ENCODE results near the gene FTCD.
A peak's percentile ranks its signal among the peaks of the same experiment; 100 is the strongest.
"Not testable (repeated sequence)": the region's sequence is repeated elsewhere in the genome, so short reads cannot be mapped to it uniquely, and the experiment has no call there.

FTCD gene

DNA sequence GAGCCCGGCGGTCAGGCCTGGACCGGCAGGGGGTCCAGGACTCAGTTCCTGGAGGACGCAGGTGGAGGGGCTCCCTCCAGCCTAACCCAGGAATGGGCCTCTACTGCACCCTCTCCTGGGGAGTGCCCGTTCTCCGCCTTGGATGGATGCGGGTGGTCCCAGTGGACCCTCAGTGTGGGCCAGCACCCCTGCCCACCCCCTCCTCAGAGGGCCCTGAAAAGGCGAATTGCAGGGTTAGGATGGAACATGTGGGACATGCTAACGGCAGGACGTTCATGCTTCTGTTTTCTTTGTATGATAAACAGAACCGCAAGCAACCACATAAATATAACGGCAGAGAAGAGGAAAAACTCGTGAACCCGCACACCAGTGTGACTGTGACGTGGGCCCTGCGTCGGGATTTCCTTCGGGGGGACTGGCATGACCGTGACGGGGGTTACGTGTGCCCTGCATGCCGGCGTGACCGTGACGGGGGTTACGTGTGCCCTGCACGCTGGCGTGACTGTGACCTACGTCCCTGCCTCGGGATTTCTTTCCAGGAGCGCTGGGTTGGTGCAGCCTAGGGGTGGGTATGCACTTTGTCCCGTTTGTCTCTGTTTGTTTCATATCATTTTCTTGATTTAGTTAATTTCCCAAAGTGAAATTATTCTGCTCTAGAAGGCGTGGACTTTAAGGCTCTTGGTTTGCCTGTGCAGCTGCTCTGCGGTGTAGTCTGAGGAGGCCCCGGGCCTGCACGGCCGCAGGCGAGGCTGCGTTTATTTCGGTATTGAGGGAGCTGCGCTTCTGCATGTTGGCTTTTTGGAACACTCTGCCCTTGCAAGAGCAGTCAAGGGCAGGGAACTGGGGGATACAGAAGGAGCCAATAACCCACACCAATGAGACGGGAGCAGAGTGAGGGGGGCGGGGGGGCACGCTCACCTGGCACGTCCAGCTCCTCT, 3.1 kb downstream of the FTCD start:
- DNase-seq: no peak

DNA sequence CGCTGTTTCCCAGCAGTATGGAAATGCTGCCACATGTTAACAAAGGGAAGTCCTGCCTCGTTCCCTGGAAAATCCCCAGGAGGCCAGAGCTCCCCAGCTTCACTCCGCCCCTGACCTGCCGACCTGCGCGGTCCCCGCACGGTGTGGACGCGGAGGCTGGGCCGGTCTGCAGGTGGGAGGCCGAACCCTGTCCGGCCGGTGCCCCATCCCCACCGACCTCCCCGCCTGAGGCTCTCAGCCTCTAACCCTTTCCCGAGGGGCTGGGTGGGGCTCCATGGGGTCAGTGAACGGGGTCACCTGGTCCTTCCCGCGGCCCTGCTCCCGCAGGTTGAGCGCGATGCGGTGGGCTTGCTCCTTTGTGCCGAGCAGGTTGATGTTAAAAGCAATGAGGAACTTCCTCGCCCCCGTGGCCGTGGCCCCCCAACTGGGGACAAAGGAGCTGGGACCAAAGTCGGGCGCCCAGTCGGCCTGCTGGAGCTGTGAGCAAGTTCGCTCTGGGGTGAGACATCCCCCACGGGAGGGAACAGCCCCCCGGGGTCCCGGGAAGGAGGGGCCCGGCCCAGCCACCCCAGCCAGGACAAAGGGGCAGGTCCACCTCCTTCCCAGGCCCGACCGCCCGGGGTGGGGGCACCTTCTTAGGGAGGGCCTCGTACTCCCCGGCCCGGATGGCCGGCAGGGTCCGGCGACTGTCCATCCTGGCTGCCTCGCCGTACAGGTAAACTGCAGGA, 4.0 kb downstream of the FTCD start:
- no peak for DNase-seq

DNA sequence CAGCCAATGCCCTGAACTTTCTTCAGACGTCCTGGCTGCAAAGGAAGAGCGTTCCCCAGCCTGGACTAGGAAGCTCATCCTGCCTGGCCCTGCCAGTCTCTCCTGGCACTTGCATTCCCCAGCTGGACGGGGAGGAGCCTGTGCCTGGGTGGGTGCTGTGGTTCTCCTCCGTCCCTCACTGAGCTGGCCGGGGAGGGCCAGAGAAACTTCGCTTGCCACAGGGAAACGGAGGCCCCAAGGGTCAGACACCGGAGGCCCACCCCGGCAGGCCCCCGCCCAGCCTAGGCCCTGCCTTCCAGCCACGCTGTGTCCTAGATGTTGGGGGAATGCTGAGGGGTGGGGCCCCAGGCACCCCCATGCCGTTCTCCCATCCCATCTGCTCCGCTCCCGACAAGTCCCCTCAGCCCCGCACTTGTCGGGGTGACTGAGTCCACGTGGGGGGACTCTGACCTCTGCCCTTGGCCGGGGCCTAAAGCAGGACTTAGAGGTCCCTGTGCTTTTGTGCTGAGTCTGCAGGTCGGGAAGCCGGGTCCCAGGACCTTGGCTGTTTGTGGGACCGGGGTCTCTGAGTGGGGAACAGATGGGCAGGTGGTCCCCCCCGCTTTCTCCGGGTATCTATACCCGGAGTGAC, 4.8 kb downstream of the FTCD start:
- DNase-seq: no peak

DNA sequence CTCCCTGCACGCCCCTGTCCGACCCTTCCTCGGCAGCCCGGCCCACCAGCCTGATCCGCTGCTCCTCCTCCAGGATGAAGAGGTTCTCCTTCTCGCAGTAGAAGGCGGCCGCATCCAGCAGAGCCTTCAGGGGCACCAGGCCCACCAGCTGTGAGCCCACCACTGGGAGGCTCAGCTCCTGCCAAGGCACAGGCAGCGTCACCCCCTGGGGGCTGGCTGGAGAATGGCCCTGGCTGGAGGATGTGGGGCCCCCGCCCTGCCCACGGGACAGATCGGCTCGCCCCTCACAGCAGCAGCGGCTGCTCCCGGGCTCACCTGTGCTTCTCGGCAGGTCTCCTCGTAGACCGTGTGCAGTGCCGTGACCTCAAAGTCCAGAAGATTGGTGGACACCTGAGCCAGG, 5.3 kb downstream of the FTCD start:
- DNase-seq: no peak

DNA sequence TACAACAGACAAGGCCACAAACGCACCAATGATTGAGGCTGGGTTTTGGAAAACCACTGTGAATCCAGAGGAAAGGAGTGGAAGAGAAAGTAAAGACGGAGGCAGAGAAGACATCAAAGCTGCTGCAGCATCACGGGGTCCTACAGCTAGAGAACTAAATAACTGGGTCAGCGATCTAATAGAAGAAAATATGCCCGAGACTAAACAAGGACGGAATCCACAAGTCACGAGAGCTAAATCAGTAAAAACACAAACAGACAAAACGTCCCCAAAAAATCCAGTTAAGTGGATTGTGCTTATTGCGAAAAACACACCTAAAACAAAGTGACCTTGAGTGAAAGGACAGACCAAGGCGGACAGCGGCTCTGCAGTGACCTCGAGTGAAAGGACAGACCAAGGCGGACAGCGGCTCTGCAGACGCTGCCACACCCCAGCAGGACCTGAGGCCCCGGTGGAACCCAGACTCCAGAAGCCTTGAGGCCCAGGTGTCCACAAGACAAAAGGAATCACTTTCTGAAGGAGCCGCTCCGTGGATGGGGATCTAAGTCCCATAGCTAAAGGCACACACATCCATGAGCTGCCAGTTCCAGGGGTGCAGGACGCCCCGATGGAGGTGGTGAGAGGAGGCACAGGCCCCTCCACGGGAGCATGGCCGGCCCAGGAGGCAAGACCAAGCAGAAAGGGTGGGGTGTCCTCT, 6.0 kb downstream of the FTCD start:
- DNase-seq: no peak

DNA sequence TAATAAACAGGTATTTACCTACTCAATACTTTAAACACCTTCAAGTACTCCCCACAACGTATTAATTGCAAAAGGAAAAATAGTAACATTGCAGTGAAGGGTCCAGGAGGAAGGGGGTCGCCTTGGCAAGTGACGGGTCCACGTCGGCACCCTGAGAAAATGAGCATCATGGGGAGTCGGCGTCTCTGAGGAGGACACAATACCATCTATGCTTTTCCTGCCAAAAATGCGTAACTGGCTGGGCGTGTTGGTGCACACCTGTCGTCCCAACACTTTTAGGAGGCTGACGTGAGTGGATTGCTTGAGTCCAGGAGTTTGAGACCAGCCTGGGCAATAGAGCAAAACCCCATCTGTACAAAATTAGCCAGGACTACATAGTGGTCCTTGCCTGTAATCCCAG, 7.3 kb downstream of the FTCD start:
- no peak for DNase-seq

DNA sequence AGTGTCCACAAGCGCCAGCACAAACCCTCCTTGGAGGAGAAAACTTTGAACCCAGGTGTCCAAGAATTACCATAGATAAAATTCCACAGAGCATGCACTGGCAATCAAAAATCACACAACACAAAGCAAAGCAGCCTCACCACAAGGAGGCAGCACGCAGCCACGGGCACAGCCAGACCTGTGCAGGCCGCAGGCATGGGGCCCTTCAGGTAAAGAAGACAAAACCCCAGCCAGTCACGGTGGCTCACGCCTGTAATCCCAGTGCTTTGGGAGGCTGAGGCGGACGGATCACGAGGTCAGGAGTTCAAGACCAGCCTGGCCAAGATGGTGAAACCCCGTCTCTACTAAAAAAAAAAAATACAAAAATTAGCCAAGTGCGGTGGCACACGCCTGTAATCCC, 8.0 kb downstream of the FTCD start:
- peak in 1 of 2 experiments; percentile 37 for DNase-seq

DNA sequence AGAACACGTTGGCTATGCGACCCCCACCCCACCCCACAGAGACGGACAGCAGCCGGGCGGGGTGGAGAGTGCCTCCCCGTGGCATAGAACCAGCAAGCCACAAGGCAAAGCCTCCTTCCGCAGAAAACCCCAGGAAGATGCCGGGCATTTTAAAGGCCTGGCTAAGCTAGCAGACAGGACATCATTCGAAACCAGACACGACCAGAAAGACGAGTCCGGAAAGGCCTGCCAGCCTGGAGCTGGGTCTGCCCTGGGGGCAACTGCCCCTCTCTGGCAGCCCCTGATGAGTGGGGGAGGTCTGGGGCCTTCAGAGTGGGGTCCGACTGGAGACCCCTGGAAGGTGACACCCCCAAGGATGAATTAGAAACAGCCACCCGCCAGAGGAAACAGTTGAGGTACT, 8.5 kb downstream of the FTCD start:
- DNase-seq: no peak

DNA sequence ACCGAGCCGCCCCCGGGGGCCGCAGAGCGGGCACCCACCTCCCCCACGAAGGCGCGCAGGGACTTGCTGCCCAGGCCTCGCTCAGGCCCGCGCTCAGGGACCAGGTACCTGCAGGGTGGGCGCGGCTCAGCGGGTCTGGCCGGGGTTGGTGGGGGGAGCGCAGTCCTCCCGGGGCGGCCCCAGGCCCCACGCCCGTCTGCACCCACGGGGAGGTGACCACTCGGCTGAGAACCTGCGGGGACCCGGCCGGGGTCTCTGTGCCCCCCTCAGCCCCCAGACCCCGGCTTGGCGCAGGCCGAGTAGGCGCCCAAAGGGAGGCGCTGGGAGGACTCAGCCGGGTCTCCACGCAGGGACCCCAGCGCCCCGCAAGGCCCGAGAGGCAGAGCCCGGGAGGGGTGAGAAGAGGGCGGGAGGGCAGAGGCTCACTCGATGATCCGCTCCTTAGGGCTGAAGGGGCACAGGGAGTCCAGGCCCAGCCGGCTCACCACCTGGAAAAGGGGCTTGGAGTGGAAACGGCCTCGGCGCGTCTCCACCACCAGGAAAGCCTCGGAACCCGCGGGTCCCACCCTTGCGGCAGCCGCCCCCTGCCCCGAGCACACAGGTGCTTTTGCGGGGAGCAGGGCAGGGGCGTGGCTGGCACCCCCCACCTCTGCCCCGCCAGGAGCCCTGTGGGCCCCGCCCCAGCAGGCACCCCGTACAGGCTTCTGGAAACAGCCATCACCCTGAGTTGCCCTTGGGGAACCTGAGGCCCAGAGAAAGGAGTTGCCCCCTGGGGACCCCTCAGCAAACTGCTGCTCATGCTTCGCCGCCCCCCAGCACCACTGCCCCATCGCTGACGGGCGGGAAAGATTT, 9.3 kb downstream of the FTCD start:
- DNase-seq: no peak

DNA sequence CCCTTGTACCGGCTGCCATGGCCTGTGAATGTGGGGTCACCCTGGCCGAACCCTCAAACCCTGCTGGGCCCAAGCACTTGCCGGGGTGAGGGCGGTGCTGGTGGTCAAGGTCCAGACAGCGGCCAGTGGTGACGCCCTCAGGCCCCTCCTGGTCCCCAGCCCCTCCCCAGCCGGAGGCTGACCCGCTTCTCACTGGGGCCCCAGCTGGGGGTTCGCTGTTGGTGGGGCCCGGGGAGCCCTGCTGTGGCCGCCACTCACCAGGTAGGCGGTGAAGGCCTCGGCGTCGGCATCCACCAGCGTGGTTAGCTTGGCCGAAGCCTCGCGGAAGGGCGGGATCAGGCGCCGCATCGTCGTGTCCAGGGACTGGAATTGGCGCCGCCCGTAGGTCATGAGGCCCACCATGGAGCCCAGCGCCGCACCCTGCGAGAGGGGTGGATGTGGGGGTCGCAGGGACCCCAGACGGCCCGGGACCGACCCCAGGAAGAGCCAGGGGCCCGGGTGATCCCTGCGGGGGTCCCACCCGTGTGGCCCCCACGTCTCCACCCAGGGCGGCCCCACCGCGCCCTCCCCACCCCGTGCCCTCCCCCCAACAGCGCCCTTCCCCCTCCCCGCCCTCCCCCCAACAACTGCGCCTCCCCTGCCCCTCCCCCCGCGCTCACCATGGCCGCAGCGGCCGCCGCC, 10.1 kb downstream of the FTCD start:
- no peak for DNase-seq

DNA sequence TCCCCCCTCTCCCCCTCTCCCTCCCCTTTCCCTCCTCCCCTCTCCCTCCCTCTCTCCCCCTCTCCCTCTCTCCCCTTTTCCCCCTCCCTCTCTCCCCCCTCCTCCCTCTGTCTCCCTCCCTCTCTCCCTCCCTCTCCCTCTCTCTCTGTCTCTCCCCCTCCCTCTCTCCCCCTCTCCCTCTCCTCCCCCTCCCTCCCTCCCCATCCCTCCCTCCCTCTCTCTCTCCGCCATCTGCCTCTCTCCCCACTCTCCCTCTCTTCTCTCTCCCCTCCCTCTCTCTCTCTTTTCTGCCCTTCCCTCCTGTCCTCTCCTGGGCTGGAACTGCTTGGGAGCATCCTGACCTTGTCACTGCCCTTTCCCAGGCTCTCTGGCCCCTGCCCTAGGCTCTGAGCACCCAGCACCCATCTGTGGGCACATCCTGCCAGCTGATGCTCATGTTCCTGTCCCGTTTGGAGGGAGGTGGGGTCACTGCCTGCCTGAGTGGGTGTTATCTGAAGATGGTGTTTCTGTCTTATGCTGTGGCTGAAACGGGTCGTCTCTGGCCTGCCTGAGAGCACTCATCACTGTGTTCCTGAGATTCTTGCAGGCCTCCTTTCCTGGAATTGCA, 10.8 kb downstream of the FTCD start:
- no peak for DNase-seq

DNA sequence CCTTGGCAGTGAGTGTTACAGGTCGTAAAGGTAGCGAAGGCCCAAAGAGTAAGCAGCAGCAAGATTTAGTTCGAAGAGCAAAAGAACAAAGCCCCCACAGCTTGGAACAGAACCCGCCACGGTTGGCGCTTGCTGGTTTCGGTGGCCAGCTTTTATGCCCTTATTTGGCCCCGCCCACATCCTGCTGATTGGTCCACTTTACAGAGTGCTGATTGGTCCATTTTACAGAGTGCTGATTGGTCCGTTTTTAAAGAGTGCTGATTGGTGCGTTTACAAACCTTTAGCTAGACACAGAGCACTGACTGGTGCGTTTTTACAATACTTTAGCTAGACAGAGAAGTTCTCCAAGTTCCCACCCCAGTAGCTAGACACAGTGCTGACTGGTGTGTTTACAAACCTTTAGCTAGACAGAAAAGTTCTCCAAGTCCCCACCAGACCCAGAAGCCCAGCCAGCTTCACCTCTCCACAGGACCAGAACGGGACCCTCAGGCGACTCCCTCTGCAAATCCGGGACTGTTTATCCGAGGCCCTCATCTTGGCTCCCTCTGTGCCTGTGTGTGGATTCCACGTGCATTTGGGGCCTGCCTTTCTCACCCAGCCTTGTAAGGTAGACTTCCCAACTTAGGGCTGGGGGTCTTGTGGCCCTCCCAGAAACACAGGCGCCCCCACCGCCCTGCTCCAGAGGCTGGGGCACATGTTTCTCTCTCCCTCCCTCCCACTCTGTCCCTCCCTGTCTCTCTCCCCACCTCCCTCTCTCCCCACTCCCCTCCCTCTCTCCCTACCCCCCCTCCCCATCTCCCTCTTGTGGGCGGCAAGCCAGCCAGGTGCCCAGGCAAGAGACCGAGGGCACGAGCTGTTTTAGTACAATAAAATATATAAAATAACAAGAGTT, 12.6 kb downstream of the FTCD start:
- DNase-seq: no peak

DNA sequence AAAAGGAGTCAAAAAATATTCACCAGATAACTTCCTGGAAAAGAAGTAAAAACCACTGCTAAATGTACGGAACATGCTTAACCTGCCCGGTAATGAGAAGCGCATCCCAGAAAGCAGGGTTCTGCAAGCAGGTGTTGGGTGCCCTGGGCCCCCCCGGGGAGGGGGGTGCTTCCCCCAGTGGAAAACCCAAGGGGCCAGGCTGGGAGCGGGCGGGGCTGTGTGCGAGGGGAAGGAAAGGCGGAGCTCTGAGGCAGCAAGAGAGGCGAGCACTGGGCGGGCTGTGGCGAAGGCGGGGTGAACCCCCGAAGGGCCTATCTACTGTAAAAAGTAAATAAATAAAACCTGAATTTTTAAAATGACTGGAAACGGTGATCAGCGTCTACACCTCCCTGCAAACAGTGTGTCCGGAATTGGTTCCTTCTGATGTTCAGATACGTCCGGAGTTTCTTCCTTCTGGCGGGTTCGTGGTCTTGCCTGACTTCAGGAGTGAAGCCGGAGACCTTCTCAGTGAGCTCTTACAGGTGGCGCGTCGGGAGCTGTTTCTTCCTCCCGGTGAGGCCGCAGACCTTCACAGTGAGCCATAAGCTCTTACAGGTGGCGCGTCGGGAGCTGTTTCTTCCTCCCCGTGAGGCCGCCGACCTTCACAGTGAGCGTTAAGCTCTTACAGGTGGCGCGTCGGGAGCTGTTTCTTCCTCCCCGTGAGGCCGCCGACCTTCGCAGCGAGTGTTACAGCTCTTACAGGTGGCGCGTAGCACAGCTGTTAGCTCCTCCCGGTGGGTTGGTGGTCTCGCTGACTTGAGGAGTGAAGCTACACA, 13.4 kb downstream of the FTCD start:
- no peak for DNase-seq

DNA sequence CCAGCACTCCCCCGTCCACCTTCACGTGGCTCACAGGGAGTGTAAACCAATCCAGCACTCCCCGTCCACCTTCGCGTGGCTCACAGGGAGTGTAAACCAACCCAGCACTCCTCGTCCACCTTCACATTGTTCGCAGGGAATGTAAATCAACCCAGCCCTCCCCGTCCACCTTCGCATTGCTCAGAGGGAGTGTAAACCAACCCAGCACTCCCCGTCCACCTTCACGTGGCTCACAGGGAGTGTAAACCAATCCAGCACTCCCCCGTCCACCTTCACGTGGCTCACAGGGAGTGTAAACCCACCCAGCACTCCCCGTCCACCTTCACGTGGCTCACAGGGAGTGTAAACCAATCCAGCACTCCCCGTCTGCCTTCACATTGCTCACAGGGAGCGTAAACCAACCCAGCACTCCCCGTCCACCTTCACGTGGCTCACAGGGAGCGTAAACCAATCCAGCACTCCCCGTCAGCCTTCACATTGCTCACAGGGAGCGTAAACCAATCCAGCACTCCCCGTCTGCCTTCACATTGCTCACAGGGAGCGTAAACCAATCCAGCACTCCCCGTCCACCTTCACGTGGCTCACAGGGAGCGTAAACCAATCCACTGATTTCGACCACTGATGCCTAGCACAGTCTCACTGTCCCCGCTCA, 14.9 kb downstream of the FTCD start:
- DNase-seq: not testable (repeated sequence)

DNA sequence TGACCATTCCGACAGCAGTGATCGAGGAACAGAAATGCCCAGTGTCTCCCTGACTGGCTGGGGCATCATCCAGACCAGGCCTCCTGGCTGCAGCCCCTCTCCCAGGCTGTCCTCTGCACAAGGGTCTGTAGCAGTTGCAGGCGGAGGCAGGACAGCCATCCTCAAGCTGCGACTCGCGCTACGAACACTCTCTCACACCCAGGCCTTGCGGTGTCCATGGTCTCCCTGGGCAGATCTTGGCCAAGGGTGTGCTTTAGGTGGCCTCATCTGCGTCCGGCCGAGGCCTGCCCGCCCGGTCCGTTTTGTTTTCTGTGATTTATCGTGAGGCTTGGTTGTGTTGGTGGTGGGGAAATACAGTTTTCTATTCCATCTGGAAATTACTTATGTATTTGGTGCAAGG, 15.7 kb downstream of the FTCD start:
- DNase-seq: no peak

DNA sequence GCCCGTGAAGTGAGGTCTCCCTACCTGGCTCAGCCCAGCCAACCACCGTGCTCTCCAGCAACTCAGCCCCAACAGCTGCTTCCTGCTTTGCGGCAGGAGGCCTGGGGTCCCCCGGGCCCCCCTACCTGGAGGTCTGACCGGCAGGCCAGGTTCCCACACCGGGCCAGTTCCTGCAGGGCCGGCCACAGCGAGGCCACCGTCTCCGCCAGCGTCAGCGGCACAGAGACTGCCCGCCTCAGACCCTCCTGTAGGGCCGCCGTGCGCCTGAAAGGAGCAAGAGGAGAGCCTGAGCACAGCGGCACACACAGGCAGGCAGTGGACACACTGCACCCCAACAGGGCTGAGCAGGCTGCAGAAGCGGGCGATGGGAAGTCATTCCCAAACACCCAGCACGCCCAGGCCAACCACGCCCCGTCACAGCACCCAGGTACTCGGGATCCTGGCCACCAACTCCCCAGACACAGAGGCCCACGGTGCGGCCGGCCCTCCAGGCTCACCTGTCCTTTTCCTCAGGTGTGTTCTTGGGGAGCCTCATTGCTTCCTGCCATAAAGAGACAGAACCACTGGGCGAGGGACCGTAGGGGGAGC, 16.9 kb downstream of the FTCD start:
- DNase-seq: no peak

DNA sequence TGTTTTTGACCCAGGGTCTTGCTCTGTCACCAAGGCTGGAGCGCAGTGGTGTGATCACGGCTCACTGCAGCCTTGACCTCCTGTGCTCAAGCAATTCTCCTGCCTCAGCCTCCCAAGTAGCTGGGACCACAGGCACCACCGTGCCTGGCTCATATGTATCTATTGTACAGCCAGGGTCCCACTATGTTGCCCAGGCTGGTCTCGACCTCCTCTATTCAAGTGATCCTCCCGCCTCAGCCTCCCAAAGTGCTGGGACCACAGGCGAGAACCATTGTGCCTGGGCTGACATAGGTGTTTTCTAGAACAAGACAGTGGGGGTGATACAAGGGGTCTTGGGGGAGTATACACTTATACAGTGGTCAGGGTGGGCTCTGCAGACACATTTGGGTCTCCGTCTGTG, 17.5 kb downstream of the FTCD start:
- DNase-seq: no peak

DNA sequence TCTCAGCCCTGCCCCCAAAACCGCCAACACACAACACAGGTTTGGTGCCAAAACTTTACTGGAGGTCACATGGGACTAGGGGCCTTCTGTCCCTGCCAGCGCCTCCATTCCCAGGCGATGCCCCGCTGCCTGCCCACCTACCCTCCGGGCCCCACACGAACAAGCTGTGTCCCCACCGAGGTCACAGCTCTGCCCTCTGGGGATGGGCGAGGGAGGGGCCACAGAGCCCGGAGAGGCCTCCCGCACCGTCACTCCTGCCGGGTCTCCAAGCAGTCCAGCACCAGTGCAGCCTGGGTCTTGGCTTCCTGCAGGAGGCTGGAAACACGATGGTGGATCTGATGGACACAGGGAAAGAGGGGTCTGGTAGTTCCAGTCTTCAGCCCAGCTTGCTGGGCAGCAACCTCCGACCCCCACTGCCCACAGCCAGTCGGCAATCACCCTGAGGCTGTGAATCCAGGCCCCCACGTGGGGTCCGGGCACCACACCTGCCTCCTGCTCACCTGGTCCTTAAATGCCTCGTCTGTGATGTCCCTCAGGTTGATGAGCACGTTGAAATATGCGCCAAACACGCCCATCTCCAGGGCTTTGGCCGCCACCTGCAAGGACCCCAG, 18.5 kb downstream of the FTCD start:
- no peak for DNase-seq

All from NCI-H1930 (cell line).